GM12872 (cell line): ENCODE measurements around the gene FAM47E.

Source experiments
- TF ChIP-seq, protein P1 (sequence below): IDR thresholded peaks from 3 replicates; pipeline ENCODE4 v1.5.1; 2011; ENCODE audit warnings: low read depth, mild to moderate bottlenecking, low read length, moderate library complexity; ENCODE audit not compliant: insufficient read depth

Gene FAM47E

DNA sequence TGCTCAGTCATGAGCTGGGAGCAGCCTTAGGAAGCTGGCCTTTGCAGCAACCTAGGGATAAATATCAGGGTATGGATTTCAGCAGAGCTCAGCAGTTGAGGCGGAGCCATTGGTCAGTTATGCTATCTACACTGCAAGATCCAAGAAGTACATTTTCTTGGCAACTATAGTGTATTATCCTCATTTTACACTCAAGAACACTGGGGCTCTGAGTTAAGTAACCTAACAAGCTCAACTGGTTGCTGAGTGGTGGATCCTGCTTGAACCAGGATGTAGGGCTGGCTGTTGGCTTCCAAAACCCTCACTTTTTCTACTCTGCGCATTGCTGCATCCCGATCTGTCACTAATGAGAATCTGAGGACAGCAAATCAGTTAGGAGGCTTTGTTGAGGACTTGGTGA is 36.4 kb upstream of the FAM47E start:
- TF ChIP-seq, protein P1, sequence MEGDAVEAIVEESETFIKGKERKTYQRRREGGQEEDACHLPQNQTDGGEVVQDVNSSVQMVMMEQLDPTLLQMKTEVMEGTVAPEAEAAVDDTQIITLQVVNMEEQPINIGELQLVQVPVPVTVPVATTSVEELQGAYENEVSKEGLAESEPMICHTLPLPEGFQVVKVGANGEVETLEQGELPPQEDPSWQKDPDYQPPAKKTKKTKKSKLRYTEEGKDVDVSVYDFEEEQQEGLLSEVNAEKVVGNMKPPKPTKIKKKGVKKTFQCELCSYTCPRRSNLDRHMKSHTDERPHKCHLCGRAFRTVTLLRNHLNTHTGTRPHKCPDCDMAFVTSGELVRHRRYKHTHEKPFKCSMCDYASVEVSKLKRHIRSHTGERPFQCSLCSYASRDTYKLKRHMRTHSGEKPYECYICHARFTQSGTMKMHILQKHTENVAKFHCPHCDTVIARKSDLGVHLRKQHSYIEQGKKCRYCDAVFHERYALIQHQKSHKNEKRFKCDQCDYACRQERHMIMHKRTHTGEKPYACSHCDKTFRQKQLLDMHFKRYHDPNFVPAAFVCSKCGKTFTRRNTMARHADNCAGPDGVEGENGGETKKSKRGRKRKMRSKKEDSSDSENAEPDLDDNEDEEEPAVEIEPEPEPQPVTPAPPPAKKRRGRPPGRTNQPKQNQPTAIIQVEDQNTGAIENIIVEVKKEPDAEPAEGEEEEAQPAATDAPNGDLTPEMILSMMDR, result no peak

DNA sequence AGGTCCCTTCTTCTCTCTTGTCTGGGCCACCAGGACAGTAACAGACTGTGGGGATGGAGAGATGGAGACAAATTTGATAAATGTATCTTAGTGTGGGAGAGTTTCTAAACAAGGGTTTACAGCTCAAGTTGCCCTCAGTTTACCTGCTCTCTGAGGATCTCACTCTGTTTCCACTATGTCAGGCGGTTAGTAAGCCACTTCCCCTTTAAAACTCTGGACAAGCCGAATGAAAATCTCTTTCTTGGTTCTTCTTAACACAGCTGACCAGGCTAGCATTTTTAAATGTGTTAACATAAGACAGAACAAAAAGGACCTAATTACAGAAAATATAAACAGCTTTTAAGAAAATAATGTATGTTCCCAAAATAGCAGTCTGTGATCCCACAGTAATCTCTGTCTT is 35.0 kb upstream of the FAM47E start:
- TF ChIP-seq, protein P1, result no peak

DNA sequence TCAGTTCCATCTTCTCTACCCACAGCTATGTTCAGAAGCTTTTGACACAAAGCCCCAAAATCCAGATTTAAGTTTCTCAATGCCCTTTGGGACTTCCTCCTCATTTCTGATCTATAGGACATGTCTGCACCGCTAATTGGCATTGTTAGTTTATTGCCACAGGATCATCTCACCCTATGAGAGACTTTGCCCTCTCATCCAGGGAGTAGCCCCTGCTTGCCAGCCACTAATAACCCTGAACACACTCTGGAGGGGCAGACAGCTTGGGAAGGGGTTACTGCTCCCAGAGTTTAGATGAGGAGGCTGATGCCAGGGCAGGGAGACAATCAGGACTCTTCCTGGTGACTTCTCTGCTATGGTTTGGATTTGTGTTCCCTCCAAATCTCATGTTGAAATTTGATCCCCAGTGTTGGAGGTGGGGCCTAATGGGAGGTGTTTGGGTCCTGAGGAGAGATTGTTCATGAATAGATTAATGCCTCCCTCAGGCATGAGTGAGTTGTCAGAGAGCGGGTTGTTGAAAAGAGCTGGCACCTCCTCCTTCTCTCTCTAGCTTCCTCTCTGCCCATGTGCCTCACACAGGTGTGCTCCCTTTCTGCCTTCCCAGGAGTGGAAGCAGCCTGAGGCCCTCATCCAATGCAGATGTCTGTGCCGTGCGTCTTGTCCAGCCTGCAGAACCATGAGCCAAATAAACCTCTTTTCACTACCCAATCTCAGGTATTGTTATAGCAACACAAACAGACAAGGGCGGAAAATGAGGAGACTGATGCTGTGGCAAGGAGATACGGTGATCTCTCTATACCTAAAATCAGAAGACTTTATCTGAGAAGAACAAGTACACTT is 34.3 kb upstream of the FAM47E start:
- TF ChIP-seq, protein P1, result no peak

DNA sequence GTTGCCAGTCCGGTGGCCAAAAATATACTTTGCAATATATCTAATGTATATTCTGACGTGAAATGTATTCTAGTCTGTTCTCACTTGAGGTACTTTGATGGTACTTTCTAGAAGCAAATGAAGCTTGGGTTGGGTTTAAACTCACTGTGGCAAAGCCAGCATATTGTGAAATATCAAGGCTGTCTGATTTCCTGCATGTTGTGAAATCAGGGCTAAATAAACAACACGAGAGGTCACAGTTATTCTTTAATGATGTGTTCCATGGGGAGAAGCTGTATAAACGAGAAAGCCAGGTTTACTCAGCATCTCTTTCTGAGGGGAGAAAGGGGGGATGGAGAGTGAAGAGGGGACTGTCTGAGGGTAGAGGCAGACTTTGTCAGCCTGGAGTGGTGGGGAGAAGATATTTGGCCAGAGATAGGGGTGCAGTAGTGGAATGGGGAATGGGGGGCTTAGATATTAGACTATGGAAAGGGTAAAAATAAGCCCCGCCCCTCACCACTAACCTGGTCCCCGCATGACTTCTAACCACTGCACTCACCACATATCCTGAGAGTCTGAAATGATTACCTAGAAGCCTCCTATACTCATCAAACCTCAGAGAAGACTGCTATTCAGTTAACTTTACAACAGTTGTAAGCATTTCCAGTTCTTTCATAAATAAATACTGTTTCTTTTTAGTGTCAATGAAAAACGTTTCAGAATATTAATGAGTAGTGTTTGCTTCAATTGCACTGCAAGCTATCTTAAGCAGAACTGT is 32.0 kb upstream of the FAM47E start:
- TF ChIP-seq, protein P1, result no peak

DNA sequence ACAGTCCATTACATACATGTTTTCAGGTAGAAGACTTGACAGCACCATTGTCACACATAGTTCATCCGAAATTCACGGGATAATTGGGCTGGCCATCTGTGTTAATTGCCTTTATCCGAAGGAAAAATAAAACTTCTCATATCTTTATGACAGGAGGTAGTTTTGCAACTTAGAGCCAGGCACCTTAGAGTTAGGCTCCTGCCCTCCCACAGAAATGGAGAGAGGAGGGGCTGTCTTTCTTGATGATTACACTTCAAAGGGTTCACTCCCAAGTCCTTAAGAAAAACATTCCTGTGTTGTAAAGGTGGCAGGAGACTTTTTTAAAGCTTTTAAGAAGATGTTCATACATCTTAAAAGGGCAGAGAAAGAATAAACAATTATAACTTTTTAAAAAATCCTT is 27.4 kb upstream of the FAM47E start:
- TF ChIP-seq, protein P1, result no peak

DNA sequence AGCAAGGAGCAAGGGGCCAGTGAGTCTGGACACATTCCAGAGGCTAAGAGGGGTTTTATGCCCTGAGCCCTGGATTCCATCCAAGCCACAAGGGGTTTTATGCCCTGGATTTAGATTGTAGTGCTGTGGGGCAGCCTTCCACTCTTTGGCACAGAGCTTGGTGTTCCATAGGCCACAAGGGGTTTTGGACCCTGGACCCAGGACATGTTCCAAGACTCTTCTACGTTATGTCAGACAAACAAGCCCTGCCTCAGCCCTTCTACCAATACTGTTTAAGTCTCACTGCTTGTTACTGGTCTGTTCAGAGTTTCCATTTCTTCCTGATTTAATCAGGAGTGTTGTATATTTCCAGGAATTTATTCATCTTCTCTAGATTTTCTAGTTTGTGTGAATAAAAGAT is 25.1 kb upstream of the FAM47E start:
- TF ChIP-seq, protein P1, result no peak

DNA sequence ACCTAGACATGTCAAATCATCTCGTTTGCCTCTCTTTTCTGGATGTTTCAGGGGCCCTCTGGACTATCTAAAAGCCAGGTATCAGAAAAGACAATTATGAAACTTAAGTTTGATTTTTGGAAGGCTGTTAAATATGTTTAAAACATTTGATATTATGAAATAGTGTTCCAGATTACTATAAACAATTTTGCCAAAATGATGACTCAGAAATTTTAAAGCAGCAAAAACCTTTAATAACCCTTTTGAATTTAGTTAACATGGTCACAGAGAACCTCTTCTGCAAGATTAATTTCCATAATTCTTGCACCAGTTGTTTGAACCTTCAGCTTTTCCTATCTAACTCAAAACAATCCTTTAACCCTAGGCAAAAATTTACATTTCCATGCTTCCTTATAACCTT is 18.8 kb upstream of the FAM47E start:
- TF ChIP-seq, protein P1, result no peak
